Measurements from ENCODE around the gene AADACL4. TPM values are rescaled to one million over a fixed set of nuclear protein-coding genes. Genes with fewer than 3 reads are reported as not detected.
A peak's percentile ranks its signal among the peaks of the same experiment; 100 is the strongest.

AADACL4 gene
- total RNA-seq, 1 experiment from 2014 or later, result not detected

DNA sequence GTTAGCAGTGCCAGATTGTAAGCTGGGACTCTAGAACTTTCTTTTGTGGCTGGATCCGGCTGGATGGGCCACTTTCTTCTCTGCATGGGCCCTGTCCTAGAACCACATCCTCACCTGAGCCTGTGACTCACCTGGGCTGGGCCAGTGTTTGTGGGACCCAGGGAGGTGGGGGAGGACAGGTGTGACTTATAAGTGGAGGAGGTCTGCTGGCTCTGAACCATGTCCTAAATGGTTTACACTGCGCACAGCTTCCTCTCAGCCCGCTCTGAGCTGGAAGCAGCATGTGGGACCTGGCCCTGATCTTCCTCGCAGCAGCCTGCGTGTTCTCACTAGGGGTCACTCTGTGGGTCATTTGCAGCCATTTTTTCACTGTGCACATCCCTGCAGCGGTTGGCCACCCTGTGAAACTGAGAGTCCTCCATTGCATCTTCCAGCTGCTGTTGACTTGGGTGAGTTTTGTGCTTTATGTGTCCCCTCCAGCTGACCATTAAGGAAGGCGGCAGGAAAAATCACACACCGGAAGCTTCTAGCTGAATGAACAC, 72.1 kb downstream of the AADACL4 start, which contains the start of gene AADACL3:
Gene AADACL3, plus strand, starts transcription at position 215 of the 542 bp plus-strand sequence. Its CDS starts 67 bp downstream, at position 282.
- Histone ChIP-seq H2BK20ac (ENCODE audit: low read depth, low read length, poor library complexity, severe bottlenecking) (no peak within 1 kb of the TSS), H2BK15ac (ENCODE audit: low read depth, low read length) (no peak within 1 kb of the TSS), H2BK5ac (ENCODE audit: insufficient read length, low read length) (no peak within 1 kb of the TSS), H4K20me1 (ENCODE audit: control insufficient read depth, insufficient read depth, insufficient read length) (no peaks in the 10 kb centered on the region), H3K14ac (ENCODE audit: insufficient read depth, low read length) (peak within 1 kb of the TSS; percentile 66; the same call in 1 of the 2 replicates), H3K56ac (ENCODE audit: insufficient read length, low read depth, low read length) (no peak within 1 kb of the TSS), H3K23me2 (ENCODE audit: insufficient read length, low read depth, low read length, poor library complexity, severe bottlenecking) (no peaks in the 10 kb centered on the region), H2AFZ (ENCODE audit: low read length) (no peak within 1 kb of the TSS), H3K18ac (ENCODE audit: insufficient read length, low read depth, low read length) (peak within 1 kb of the TSS; percentile 28), H4K5ac (ENCODE audit: insufficient read length, low read depth, low read length) (peak within 1 kb of the TSS; percentile 46), H3K23ac (ENCODE audit: insufficient read length, low read depth, low read length) (no peak within 1 kb of the TSS), H3K9me3 (ENCODE audit: control insufficient read depth, low read depth, low read length) (no peaks in the 10 kb centered on the region), H3K79me2 (ENCODE audit: insufficient read depth, low read length) (no peaks in the 10 kb centered on the region), H3K79me1 (ENCODE audit: insufficient read depth, low read depth, low read length, poor library complexity, severe bottlenecking) (no peaks in the 10 kb centered on the region), H4K91ac (ENCODE audit: insufficient read length, low read depth, low read length) (no peak within 1 kb of the TSS), H3K4me2 (ENCODE audit: insufficient read depth, insufficient read length, low read length) (peak within 1 kb of the TSS; percentile 6), H3K4ac (ENCODE audit: low read depth, low read length) (no peak within 1 kb of the TSS), H3K27me3 (ENCODE audit: insufficient read depth, low read length) (no peaks in the 10 kb centered on the region), H2BK12ac (ENCODE audit: insufficient read length, low read depth, low read length) (peak within 1 kb of the TSS; percentile 82), H3K4me1 (ENCODE audit: insufficient read depth, low read length) (peaks cover 20% of the 10 kb centered on the region; the same call in 1 of the 2 replicates), H2BK120ac (ENCODE audit: low read depth, low read length, poor library complexity, severe bottlenecking) (no peak within 1 kb of the TSS), H4K8ac (replicated peaks; ENCODE audit: insufficient read length, low read depth, low read length) (no peak within 1 kb of the TSS), H3T11ph (ENCODE audit: low read length) (no peak within 1 kb of the TSS), H2AK5ac (ENCODE audit: insufficient read length, low read length) (no peak within 1 kb of the TSS), H3K27ac (ENCODE audit: insufficient read length, low read depth, low read length) (peak within 1 kb of the TSS; percentile 69), H3K9ac (ENCODE audit: extremely low read depth, insufficient read length, low read length) (no peak within 1 kb of the TSS)
- DNase-seq, result peak; percentile 39
- Mint-ChIP-seq H3K36me3 (ENCODE audit: insufficient read depth in 1 of 3, low read depth in 3 of 3) (no peaks in the 10 kb centered on the region), H3K27me3 (ENCODE audit: low read depth) (peaks cover under 1% of the 10 kb centered on the region; the same call in 1 of the 2 replicates), H3K4me1 (peaks cover 75 to 78% of the 10 kb centered on the region in 2 experiments), H3K27ac (peak within 1 kb of the TSS; percentile 71 to 85 (median 83); a peak in 5 of 7 replicates), H3K9me3 (no peaks in the 10 kb centered on the region), H3K4me3 (no peak within 1 kb of the TSS)
- no CpG with 5 or more reads among the region's 8 CpGs for WGBS (ENCODE audit: extremely low coverage, insufficient read length, low lambda C conversion rate)
- no peak for TF ChIP-seq CTCF (conservative IDR thresholded peaks at IDR 0.05)

Other genes with a start within 250 kb of the AADACL4 start
- gene DHRS3, start 25.9 kb upstream of the AADACL4 start, total RNA-seq (2021), result 52.2 and 54.5 TPM in 2 replicates
- 0.22 and 0.35 TPM in 2 replicates for gene AADACL3, start 72.0 kb downstream of the AADACL4 start, total RNA-seq (2021)
- not detected in 2 replicates for gene CFAP107, start 102.1 kb downstream of the AADACL4 start, total RNA-seq (2021)
- gene PRAMEF12, start 129.7 kb downstream of the AADACL4 start, total RNA-seq (2021), result not detected in 2 replicates
- not detected in 2 replicates for gene PRAMEF1, start 147.3 kb downstream of the AADACL4 start, total RNA-seq (2021)
- gene PRAMEF11, start 187.3 kb downstream of the AADACL4 start, total RNA-seq (2021), result not detected in 2 replicates
- not detected in 2 replicates for gene HNRNPCL1, start 204.6 kb downstream of the AADACL4 start, total RNA-seq (2021)
- not detected in 2 replicates for gene PRAMEF2, start 213.0 kb downstream of the AADACL4 start, total RNA-seq (2021)
- gene PRAMEF4, start 242.1 kb downstream of the AADACL4 start, total RNA-seq (2021), result not detected in 2 replicates

All from H9 (cell line).